Hypothalamus (tissue), 51 donors: ENCODE results near the gene ELK4.
"Not testable (repeated sequence)": the region's sequence is repeated elsewhere in the genome, so short reads cannot be mapped to it uniquely, and the experiment has no call there.

ENCODE experiments used
- DNase-seq, 51 donors: peaks; one replicate each; lab custom pipeline; 2025; lab: John Stamatoyannopoulos, UW

ELK4 gene

DNA sequence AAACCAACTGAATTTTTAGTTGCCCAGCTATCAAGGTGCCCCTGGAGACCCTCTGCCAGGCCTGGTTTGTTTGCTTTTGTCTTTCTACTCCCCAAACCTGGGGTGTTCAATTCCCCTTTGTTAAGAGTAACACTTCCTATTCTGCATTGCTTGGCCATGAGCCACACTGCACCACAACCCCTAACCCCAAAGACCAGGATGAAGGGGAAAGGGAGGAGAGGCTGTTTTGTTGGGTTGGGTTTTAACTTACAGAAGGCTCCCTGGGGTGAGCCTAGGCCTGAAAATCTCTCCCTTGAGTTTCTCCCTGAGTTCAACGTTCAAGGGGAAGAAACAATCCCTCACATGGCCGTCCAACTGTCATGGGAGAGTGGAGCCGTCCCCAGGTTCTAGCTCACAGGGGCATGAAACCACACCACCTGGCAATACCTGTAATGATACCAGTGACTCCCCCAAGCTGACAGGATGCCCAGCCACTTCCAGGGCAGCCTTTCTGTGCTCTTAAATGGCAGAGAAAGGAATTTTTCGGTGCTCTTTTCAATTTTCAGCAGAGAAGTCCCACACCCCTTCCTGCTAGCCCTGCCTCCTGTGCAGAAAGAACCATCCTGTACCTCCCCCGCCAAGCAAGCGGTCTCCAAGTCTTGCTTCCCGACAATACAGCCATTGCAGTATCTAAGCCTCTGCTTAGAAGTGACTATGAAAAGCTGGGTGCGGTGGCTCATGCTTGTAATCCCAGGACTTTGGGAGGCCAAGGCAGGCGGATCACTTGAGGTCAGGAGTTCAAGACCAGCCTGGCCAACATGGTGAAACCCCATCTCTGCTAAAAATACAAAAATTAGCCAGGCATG lies 33.6 kb upstream of the ELK4 start:
- DNase-seq = no peak

DNA sequence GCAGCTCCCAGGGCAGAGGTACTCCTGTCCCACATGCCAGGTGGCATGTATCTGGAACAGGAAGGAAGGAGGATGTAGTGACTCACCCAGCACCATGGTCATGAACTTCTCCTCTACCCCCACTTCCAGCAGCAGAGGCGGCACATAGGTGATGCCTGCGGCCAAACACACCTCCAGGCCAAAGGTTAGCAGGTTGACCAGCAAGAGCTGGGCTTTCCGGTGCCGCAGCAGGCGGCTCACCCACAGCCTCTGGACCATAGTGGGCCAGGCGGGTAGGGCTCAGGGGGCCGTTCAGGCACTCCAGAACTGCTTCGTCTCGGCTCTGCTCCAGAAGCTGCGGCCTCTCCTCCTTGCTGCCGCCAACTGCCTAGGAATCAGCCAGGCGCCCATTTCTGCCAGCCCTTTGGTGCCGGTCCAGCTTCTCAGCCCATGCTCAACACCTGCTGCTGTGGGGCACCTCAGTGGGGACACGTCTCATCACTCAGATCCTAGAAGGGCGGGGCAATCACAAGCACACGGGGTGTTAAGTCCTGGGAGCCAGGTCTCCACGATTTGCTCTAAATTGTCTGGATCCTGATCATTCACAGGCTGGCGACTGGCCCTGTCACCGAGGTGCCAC lies 32.7 kb upstream of the ELK4 start:
- DNase-seq = no peak

DNA sequence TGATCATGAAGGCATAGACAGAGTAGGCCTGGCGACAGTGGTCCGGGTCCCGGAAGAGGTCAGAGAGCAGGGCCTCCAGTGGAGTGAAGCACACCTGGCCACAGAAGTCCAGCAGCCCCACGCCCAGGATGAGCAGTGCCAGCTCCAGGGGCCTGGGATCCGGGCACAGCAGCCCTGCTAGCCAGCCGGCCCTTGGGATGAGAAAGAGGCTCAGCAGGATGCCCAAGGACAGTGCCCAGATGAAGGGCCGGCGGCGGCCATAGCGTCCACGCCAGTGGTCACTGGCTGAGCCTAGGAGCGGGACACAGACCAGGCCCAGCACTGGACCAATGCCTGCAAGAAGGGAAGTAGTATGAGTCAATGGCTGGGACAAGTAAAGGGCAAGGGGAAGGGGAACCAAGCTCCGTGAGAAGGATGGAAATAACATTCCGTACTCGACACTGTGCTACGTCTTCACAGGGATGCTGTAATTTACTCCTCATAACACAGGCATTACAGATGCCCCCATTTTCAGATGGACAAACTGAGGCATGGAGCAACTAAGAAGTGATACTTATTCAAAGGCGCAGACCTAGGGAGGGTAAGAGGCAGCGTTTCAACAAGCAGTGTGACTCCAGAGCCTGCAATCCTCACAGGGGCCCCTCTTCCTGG lies 31.6 kb upstream of the ELK4 start:
- no peak for DNase-seq

DNA sequence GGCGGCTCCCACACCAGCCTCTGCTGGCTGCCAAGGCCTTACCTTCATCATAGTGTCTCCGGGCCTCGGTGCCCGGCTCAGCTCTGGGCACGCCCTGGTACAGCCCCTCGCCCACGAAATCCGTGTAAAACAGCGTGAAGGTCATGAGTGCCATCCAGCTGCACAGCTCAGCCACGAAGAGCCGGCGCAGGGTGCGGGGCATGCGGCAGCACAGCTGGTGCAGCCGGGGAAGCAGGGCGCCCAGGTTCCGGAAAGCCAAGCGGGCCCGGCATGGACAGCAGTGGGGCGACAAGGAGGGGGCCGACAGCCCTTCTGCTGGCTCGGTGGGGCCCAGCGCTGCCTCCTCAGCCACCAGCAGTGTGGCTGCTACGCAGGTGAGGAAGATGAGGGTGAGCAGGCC lies 31.0 kb upstream of the ELK4 start:
- no peak for DNase-seq

DNA sequence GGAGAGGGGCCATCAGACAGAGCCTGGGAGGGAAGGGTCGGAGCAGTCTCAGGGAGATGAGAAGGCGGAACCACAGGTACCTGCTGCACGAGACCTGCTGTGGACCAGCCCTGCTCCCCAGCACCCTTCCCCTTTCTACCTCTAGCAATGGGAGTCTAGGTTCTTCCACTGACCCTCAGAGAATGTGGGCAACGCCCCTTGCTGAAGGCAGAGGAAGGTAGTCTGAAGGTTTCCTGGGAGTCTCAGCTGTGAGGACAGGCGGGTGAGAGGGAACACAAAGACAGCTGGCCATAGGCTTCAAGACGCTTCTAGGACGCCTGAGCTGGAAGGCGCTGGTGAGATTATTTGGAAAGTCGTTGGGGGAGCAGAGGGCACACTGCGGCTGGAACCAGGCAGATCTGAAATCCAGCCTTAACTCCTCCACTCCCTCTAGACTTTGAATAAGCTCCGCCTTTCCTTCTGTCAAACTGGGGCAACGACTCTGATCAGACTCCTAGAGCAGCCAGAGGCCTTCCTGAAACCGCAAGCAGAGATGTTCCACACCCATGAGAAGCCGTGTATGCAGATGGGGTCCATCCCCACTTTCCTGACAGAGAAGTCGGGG lies 30.4 kb upstream of the ELK4 start:
- no peak for DNase-seq

DNA sequence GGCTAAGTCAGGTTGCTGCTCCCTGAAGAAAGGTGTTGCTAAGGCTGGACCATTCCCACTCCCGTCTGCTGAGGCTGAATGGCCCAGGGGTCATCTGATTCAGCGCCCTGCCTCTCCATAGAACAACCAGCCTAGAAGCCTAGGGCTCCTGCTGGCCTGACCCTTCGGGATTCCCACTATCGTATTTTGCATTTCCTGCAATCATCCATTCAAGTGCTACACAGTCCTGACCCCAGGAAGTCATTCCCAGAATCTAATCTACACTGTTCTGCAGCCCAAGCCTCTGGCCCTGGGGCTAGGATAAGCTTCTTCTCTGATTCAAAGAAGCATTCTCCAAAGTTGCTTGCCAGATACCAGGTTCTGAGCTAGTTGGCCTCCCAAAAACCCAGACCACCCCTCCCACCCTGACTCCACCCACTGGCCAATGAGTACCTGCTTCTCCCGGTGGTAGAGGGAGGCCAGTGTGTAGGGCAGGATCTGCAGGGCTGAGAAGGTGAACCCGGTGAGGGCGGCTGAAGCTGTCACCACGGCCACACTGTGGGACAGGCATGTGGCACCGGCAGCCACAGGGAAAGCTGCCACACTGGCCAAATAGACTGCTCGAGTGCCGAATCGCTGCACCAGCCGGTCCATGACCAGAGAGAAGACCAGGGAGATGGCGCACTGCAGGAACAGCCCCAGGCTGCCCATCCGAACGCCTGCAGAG lies 29.8 kb upstream of the ELK4 start:
- no peak for DNase-seq

DNA sequence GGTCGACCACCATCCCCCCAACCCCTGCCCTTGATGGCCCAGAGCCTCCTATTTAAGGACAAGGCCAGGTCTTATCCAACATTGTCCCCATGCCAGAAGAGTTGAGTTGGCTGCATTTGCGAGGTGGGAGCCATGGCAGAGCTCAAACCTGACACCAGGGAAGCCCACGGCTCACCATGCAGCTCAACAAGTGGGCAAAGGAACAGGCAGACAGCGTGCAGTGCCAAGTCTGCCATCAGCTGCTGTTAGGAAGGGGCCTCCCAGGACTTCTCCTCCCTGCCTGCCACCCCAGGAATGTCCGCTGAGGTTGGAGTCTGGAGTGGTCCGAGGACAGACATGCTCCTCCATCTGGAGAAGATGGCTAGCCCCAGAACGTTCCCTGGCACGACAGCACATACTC lies 28.6 kb upstream of the ELK4 start:
- no peak for DNase-seq

DNA sequence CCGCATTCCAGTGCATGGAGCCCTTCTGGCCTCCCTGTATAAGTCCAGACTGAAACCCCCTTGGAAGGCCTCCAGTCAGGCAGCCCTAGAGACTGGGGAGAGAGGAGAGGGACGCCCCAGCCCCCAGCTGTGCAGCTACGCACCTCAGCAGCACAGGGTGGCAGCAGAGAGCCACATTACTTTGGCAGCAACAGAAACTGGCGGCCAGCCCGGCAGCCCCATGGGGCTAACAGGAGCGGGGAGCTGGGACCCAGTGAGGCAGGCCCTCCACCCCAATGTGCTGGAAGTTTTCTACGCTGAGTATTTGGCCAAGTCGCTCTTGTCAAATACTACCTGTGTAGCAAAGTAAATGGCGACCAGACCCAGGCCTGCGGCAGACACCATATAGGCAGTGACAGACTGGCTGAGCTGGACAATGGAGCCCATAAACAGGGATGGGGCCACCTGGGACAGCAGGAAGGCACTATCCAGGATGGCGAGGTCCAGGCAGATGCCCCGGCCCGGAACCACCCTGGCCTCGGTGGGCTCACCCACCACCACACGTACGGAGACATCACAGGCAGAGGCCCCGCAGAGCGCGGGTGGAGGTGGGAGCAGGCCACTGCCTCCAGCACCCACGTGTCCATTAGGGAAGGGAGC lies 27.3 kb upstream of the ELK4 start:
- peak in 48 of 51 donors; percentile 34 to 88 (median 70) for DNase-seq

DNA sequence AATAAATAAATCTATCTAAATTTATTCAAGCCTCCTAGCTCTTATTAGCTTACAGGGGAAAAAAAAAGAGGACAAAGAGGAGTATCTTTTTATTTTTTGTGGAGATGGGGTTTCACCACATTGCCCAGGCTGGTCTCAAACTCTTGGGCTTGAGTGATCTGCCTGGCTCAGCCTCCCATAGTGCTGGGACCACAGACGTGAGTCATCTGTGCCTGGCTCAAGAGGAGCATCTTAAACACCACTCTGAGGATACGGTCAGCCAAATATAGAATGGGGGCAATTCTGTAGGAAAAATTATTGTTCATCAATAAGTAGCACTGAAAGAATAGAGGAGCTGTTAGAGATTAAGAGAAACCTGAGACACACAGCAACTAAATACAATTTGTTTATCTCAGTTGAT lies 24.4 kb upstream of the ELK4 start:
- DNase-seq = no peak

DNA sequence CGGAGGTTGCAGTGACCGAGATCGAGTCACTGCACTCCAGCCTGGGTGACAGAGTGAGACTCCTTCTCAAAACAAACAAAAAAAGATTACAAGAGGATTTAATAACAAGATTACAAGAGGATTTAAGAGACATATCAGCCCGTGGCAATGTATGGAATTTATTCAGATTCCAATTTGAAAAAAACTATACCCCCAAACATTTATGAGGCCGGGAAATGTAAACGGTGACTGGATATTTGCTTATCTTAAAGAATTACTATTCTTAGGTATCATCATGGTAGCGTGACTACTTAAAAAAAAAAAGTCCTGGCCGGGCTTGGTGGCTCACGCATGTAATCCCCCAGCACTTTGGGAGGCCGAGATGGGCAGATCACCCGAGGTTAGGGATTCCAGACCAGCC lies 21.2 kb upstream of the ELK4 start:
- no peak for DNase-seq

DNA sequence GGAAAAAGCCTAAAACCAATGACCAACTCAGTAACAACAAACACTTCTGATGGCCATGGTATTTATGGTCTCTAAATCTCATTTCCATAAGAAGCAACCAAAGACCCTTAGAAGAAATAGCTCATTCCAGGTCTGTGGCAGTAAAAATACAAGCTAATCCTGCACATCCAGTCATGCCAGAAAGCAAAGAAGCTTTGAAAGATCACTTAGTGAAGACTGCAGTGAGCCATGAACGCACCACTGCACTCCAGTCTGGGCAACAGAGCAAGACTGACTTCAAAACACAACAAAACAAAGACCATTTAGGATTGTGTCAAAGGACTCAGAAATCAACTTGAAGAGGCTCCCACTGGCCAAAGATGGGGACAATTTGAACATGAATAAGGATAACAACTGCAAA lies 18.4 kb upstream of the ELK4 start:
- DNase-seq = no peak

DNA sequence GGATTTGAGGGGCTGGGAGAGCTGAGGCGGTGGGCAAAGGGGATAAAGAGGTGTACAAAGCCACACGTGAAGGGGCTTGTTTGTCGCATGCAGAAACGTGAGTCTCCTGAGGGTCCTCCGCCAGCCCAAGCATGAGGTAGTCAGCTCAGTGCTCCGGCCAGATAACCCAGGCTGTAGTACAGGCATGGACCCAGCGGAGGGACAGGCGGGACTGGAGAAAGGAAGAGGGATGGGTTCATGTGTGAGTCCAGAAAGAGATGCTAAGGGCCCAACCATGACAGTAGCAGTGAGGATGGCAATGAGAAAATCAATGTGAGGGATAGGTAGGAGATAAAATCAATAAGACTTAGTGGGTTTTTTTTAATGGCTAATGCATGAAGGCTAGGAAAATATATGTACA lies 13.7 kb upstream of the ELK4 start:
- DNase-seq = no peak

DNA sequence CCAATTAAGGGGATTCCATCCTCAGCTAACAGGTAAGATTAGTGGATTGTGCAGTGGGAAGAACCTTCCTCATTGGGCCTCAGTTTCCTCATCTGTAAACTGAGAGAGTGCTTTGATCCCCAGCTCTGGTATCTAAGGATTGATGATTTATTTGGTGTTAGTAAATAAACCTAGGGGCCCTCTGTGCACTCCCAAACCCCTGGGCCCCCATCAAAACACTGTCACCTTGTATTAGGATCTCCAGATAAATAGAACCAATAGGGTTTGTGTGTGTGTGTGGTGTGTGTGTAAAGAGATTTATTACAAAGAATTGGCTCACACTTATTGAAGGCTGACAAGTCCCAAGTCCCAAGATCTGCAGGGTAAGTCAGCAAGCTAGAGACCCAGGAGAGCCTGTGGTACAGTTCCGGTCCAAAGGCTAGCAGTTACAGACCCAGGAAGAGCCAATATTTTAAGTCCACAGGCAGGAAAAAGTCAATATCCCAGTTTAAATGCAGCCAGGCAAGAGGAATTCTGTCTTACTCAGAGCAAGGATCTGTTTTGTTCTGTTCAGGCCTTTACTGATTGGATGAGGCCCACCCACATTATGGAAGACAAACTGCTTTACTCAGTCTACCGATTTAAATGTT lies 11.0 kb upstream of the ELK4 start:
- DNase-seq = no peak

DNA sequence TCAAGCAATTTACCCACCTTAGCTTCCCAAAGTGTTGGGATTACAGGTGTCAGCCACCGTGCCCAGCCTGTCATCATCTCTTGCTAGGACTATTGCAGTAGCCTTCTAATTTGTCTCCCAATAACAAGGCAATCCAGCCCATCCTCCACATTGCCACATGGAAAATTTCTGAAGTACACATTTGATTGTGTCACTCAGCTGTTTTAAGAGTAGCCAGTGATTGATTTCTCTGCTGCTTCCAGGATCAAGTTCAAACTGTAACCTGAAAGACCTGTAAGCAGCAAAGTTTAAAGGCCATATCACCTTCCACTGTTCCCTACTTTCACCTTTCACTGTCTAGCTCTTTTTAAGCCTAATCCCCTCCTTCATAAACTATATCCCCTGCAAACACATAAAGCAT lies 7.8 kb upstream of the ELK4 start:
- DNase-seq = no peak

DNA sequence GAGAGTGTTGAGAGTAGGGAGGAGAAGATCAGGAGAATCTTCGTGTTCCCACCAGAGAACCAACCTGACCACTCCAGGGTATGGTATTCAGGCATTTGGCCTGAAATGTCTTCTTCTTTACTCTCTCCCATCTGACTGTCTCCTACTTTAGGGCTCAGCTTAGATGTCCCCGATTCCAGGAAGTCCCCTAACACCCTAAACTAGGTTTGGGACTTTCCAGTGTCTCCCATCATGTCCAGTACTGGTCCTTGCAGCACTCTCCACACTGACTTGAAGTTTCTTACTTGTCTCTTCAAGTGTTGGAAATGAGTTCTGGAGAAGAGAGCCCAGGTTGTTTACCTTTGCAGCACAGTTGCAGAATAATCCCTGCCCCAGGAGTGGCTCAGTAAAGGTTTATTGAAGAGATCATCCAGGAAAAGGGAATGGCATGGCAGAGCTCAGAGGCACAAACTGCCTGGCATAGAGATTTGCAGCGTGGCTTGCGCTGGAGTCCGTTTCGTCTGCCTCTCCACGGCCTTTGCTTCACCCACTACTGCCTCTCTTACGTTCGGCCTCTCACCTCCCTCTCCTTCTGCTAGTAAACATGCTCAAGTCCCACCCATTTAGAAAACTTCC lies 6.2 kb upstream of the ELK4 start:
- no peak for DNase-seq

DNA sequence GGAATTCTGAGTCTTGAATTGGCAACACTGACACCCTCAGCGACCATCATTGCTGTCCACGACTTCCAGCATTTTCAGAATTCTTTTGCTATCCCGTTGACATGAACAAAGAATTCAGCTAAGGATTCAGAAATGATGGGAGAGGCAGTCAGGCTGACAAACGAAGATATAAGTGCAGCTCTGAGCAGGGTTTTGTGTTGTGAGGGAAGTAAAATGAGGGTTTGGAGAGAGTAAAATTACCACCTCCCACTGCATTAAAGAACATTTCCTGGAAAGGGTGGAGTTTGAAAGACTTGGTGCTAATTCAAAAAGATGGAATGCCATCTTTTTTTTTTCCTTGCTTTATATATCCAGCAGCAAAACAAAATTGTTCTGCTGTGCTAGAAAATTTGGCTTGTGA lies 4.9 kb upstream of the ELK4 start:
- no peak for DNase-seq

DNA sequence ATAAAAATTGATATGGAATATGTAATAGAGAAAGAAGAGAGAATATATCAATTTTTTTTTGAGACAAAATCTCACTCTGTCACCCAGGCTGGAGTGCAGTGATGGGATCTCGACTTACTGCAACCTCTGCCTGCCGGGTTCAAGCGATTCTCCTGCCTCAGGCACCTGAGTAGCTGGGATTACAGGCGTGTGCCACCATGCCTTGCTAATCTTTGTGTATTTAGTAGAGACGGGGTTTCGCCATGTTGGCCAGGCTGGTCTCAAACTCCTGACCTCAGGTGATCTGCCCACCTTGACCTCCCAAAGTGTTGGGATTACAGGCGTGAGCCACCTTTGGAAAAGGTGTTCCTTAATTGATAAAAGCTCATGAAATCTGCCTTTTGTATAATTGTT lies 4.3 kb upstream of the ELK4 start:
- DNase-seq = not testable (repeated sequence)

DNA sequence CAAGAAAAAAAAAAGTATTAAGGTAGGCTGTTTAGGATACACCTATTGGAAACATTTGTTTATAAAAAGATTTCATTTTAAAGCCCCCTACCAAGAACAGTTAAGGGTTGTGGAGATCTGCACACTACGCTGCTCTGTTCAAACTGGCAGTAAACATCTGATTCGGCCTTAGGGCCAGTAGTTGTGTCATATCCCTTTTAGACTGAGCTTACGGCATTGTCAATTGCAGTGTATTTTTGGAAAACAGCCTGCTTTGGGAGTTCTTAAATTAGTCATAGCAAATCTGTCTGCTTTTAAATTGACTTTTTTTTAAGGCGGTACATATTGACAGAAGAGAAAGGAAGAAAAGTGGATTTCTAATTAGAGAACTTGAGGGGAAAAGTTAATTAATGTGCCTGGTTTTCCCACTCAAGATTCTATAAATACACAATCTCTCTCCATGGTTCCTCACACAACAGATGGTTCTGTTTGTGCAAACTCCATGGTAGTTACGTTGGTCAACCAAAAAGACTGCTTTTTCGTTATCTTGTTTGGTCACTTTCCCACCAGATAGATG lies 1.7 kb upstream of the ELK4 start:
- DNase-seq = no peak

DNA sequence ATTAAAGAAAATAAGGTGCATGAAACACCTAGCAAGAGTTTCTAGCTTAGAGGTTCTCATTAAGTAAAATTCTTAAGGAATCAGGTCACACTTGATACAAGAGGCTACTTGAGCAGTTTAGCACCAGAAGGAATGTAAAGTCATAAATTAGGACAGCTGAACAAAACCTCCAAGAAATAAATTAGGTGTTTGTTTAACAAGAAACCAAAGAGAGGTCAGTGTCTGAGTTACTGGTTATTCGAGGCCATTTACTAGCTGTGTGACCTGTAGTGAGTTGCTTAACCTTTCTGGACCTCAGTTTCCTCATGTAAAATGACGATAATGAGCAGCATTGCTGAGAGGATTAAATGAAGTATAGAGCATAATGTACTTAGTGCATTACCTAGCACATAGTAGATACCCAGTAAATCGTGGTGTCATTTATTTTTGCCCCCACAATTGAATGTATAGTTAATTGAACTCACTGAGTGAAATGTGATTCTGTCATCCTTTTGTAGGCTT lies 908 bp upstream of the ELK4 start:
- DNase-seq = no peak
